COLO668 (cell line): ENCODE data around the gene CDC42SE2.

Source experiments
- DNase-seq: peaks from one replicate; lab custom pipeline; 2025; ENCODE audit not compliant: unreplicated experiment; lab: John Stamatoyannopoulos, UW

CDC42SE2 gene

GRCh38 chr5:131431794-131432193 is 167.9 kb downstream of the CDC42SE2 start:
- DNase-seq = no peak

GRCh38 chr5:131433109-131433508 is 169.3 kb downstream of the CDC42SE2 start:
- DNase-seq = no peak

GRCh38 chr5:131436081-131436480 is 172.2 kb downstream of the CDC42SE2 start:
- DNase-seq = no peak

GRCh38 chr5:131441184-131441583 is 177.3 kb downstream of the CDC42SE2 start:
- DNase-seq = no peak
